Endothelial cell (in vitro differentiated cells): ENCODE results near the gene WDR62. TPM values are rescaled to one million over a fixed set of nuclear protein-coding genes. Genes with fewer than 3 reads are reported as not detected.

ENCODE experiments used
- DNase-seq: peaks from one replicate; pipeline ENCODE4 v3.0.0; 2021; ENCODE audit warnings: low spot score
- H3K27ac Mint-ChIP-seq: one replicate; pipeline ENCODE4 v1.8.0; 2021; ENCODE audit warnings: mixed read lengths, inconsistent platforms; ENCODE audit not compliant: unreplicated experiment
- H3K27me3 Mint-ChIP-seq: one replicate; pipeline ENCODE4 v1.8.0; 2021; ENCODE audit warnings: mild to moderate bottlenecking, moderate library complexity, mixed read lengths, inconsistent platforms; ENCODE audit not compliant: unreplicated experiment
- H3K36me3 Mint-ChIP-seq: one replicate; pipeline ENCODE4 v1.8.0; 2021; ENCODE audit warnings: mild to moderate bottlenecking, low read depth, mixed read lengths, inconsistent platforms; ENCODE audit not compliant: unreplicated experiment
- H3K4me1 Mint-ChIP-seq: one replicate; pipeline ENCODE4 v1.8.0; 2021; ENCODE audit warnings: mild to moderate bottlenecking, mixed read lengths, inconsistent platforms; ENCODE audit not compliant: unreplicated experiment
- H3K4me3 Mint-ChIP-seq: one replicate; pipeline ENCODE4 v1.8.0; 2021; ENCODE audit warnings: mild to moderate bottlenecking, mixed read lengths, inconsistent platforms; ENCODE audit not compliant: unreplicated experiment
- H3K9me3 Mint-ChIP-seq: one replicate; pipeline ENCODE4 v1.8.0; 2021; ENCODE audit warnings: mixed read lengths, inconsistent platforms; ENCODE audit not compliant: unreplicated experiment
- CTCF ChIP-seq: fragments of 200-600 bp; sonication (generic); IDR thresholded peaks from one replicate; pipeline ENCODE4 v1.5.0; 2021; ENCODE audit warnings: antibody characterized with exemption; ENCODE audit not compliant: unreplicated experiment
- total RNA-seq: library from RNA; stranded (reverse); fragmentation: NEBNext Ultra II Directional; extraction: Animal tissue kit (Norgen Biotek cat#: 25700); gene quantifications from one replicate; pipeline ENCODE4 v1.2.1, GENCODE V29; 2021; ENCODE audit not compliant: unreplicated experiment

Gene WDR62
- total RNA-seq, 1 donor from 2014 or later, result 8.5 TPM

- peaks cover 12% of the 10 kb centered on the region for H3K27me3 Mint-ChIP-seq
- no peaks in the 10 kb centered on the region for H3K9me3 Mint-ChIP-seq
- peak overlapping the region; percentile 94 for H3K27ac Mint-ChIP-seq
- DNase-seq, result no peak
- H3K4me1 Mint-ChIP-seq, result peaks cover 15% of the 10 kb centered on the region
- peak overlapping the region; percentile 56 for H3K4me3 Mint-ChIP-seq
- H3K36me3 Mint-ChIP-seq, result peaks cover 12% of the 10 kb centered on the region
- TF ChIP-seq CTCF, result no peak
Measured at GRCh38 chr19:36058481-36059179, 3.9 kb downstream of the WDR62 start.

- H3K4me3 Mint-ChIP-seq, result no peak overlapping the region
- no peak for DNase-seq
- H3K27ac Mint-ChIP-seq, result no peak overlapping the region
Measured at GRCh38 chr19:36059180-36059910, 4.6 kb downstream of the WDR62 start.

GRCh38 chr19:36060430-36060829, 5.7 kb downstream of the WDR62 start:
- no peak for TF ChIP-seq CTCF
- no peaks in the 10 kb centered on the region for H3K9me3 Mint-ChIP-seq
- no peak overlapping the region for H3K27ac Mint-ChIP-seq
- peaks cover 9% of the 10 kb centered on the region for H3K27me3 Mint-ChIP-seq
- peaks cover 18% of the 10 kb centered on the region for H3K36me3 Mint-ChIP-seq
- H3K4me3 Mint-ChIP-seq, result no peak overlapping the region
- DNase-seq, result peak; percentile 65
- H3K4me1 Mint-ChIP-seq, result peaks cover 9% of the 10 kb centered on the region

More at GRCh38 chr19:36059180-36059910, 4.6 kb downstream of the WDR62 start:
- H3K36me3 Mint-ChIP-seq, result peaks cover 10% of the 10 kb centered on the region
- TF ChIP-seq CTCF, result no peak
- H3K9me3 Mint-ChIP-seq, result no peaks in the 10 kb centered on the region
- H3K27me3 Mint-ChIP-seq, result peaks cover 10% of the 10 kb centered on the region
- H3K4me1 Mint-ChIP-seq, result peaks cover 12% of the 10 kb centered on the region

GRCh38 chr19:36061367-36061766, 6.7 kb downstream of the WDR62 start:
- H3K27me3 Mint-ChIP-seq, result peaks cover 7% of the 10 kb centered on the region
- peaks cover 7% of the 10 kb centered on the region for H3K4me1 Mint-ChIP-seq
- no peaks in the 10 kb centered on the region for H3K9me3 Mint-ChIP-seq
- peaks cover 21% of the 10 kb centered on the region for H3K36me3 Mint-ChIP-seq
- no peak overlapping the region for H3K4me3 Mint-ChIP-seq
- DNase-seq, result no peak
- TF ChIP-seq CTCF, result no peak
- no peak overlapping the region for H3K27ac Mint-ChIP-seq

- peaks cover 7% of the 10 kb centered on the region for H3K4me1 Mint-ChIP-seq
- H3K9me3 Mint-ChIP-seq, result no peaks in the 10 kb centered on the region
- no peak overlapping the region for H3K4me3 Mint-ChIP-seq
- peaks cover 25% of the 10 kb centered on the region for H3K36me3 Mint-ChIP-seq
- no peak for TF ChIP-seq CTCF
- H3K27ac Mint-ChIP-seq, result no peak overlapping the region
- H3K27me3 Mint-ChIP-seq, result peaks cover 6% of the 10 kb centered on the region
- no peak for DNase-seq
Measured at GRCh38 chr19:36064826-36065225, 10.1 kb downstream of the WDR62 start.
